Fibroblast of upper back skin (primary cell): Measurements from ENCODE around the gene CEACAM18.

ENCODE experiments used
- DNase-seq: peaks from one replicate; pipeline ENCODE4 v3.0.0-alpha.2; 2013

Gene CEACAM18

DNA sequence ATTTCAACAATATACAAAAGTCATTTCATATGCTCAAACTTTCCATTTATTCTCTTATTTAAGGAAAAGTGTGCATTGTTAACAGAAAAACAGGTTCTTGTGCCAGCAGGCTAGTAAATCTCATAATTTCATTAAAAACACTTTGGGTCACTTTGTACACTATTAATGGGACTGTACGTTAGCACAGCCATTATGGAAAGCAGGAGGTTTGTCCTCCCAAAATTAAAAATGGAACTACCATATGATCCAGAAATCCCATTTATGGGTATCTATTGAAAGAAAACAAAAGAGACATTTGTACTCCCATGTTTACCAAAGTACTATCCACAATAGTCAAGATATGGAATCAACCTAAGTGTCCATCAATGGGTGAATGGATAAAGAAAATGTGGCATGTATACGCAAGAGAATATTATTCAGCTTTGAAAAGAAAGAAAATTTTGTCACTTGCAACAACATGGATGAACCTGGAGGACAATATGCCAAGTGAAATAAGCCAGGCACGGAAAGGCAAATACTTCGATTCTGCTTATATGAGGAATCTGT is 61.6 kb downstream of the CEACAM18 start:
- no peak for DNase-seq
